CD4-positive, alpha-beta T cell treated with Interleukin-17A for 4 hours (primary cell): ENCODE results near the gene ZNF264.
"Not testable (repeated sequence)": the region's sequence is repeated elsewhere in the genome, so short reads cannot be mapped to it uniquely, and the experiment has no call there.

Experiments
- DNase-seq: peaks from one replicate; pipeline ENCODE4 v3.0.0-alpha.2; 2020; ENCODE audit warnings: mixed read lengths

Gene ZNF264

DNA sequence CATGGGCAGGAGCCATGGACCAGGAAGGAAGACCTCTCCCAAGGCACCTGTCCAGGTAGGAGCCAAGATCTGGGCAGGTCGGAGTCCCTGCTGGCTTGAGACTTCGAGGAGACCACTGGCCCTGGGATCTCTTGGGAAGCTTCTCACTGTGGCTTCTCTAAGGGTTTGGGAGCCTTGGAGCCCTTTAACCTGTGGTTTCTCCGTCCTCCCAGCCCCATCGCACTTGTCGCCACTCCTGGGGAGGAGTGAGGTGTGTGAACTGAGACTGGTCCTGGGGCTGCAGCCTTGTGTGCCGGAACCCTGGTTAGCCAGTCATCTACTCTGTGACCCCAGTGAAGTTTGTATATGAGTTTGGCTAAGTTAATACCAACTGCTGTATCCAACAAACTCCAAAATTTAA is 57.3 kb downstream of the ZNF264 start:
- no peak for DNase-seq

DNA sequence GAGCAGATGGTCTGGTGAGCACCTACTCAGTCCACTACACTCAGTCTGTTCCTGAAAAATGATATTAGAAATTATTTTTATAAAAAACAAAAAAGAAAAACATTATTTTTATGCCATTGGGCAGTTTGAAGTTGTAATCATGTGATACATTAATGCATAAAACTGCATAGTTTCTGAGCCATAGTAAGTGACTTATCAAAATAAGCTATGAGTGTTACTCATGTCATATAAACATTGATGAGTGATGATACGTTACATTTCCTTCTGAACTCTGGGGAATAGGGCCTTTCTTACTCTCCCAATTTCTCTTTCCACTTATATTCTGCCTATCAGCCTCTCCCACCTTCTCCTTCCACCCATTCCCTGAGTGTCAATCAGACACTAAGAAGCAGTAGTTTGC is 58.0 kb downstream of the ZNF264 start:
- DNase-seq: no peak

DNA sequence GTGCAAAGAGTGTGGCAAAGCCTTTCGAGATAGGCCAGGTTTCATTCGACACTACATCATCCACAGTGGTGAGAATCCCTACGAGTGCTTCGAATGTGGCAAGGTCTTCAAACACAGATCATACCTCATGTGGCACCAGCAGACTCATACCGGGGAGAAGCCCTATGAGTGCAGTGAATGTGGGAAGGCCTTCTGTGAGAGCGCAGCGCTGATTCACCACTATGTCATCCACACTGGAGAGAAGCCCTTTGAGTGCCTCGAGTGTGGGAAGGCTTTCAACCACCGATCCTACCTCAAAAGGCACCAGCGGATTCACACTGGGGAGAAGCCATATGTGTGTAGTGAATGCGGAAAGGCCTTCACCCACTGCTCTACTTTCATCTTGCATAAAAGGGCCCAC is 62.5 kb downstream of the ZNF264 start:
- DNase-seq: not testable (repeated sequence)

DNA sequence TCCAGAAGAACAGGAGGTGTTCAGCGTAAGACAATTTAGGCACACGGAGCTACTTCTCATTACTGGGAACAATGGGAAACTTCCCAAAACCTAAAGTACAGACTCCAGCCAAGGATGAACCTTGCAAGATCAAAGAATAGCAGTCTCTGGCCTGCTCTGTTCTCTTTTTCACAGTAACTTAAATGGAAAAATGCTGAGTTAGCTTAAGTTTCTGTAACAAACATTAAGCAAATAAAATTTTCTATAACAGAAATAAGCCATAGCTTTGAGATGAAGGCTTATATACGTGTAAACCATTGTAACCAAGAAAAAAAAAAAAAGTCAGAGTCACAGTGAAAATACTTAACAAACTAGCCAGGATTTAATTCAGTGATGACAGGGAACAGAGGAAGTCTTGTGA is 70.7 kb downstream of the ZNF264 start:
- no peak for DNase-seq

DNA sequence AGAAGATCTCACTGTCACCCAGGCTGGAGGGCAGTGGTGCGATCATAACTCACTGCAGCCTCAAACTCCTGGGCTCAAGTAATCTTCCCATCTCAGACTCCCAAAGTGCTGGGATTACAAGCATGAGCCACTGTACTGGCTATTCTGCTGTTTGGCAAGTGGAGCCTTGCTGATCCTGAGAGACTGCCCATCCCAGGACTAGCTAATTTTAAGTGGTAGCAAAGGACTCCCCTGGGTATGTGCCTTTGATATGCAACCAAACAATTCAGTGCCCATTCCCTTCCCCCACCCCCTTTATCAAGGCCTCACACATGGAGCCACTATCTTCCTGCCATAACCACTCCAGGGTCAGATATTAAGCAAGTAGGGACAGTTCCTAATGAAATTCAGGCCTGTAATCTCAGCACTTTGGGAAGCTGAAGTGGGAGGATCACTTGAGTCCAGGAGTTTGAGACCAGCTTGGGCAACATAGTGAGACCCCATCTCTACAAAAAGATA is 72.0 kb downstream of the ZNF264 start:
- no peak for DNase-seq

DNA sequence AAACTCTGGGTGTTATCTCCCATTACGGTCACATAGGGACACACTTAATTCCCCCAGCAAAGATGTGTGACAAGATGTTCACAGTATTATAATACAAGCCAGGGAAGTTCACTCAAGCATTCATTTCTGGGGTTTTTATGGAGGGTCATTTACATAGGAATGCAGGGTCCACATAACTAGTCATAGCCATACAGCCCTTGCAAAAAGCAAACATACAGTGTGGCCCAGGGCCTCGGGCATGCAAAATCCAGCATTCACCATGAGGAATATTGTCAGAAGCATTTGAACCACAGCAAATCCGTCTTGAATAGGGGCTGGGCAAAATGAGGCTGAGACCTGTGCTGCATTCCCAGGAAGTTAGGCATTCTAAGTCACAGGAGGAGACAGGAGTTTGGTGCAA is 76.0 kb downstream of the ZNF264 start:
- no peak for DNase-seq

DNA sequence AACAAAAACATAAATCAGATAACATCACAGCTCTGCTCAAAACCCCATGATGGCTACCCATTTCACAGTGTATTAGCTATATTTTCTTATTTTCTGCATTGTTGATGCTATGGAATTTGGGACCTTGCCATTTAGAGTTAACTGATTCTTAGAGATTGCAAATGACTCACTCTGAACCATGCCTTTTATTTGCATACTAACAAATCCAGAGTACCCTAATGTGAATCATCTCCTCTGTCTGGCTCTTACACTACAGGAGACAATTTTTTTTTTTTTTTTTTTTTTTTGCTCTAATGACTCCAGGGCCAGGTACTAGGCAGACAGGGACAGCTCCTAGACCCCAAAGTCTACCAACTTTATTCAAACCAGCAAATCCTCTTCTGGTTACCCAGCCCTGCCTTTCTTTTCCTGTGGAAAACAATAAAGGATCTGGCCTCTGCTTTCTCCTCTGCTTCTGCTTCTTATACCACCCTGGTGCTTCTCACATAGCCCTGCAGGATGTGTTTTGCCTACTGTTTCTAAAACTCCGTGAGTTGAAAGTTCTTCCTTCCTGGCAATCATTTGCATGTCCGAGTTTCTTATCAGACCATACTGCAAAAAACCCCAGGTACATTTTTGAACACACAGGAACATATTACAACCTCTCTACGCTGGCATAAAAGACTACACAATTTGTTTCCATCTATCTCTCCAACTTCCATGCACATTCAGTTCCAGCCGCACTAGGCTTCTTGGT is 78.4 kb downstream of the ZNF264 start:
- DNase-seq: no peak

DNA sequence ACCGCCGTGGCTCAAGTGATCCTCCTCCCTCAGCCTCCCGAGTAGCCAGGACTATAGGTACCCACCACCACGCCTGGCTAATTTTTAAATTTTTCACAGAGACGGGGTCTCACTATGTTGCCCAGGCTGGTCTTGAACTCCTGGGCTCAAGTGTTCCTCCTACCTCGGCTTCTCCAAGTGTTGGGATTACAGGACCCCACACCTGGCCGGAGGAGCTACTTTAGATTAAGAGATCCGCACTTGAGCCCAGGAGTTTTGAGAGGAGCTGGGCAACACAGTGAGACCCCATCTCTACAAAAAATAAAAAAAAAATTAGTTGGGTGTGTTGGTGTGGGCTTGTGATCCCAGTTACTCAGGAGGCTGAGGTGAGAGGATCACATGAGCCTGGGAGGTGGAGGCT is 80.0 kb downstream of the ZNF264 start:
- DNase-seq: no peak
